ENCODE data around the gene VEZT. TPM values are rescaled to one million over a fixed set of nuclear protein-coding genes. Genes with fewer than 3 reads are reported as not detected.

Gene VEZT
- total RNA-seq, 1 experiment from 2014 or later, result 46.4 TPM

- Histone ChIP-seq H3K9me2 (ENCODE audit: insufficient read depth) (no peaks in the 10 kb centered on the region), H3K9ac (ENCODE audit: low read length) (no peak overlapping the region), H3K36me3 (ENCODE audit: control insufficient read depth in 1 of 2, insufficient read depth in 2 of 2, low read length in 2 of 2) (peaks cover 0 to 14% of the 10 kb centered on the region in 2 experiments; a peak in 1 of 4 replicates), H3K9me3 (ENCODE audit: control insufficient read depth in 1 of 2, insufficient read depth in 1 of 2, low read depth in 1 of 2, low read length in 2 of 2) (no peaks in the 10 kb centered on the region), H3K27ac (ENCODE audit: low read depth, low read length) (no peak overlapping the region), H3K79me2 (ENCODE audit: insufficient read depth, low read length) (peaks cover 96% of the 10 kb centered on the region), H3K4me1 (ENCODE audit: control insufficient read depth in 1 of 2, insufficient read depth in 2 of 2, low read length in 2 of 2) (peaks cover 3 to 16% of the 10 kb centered on the region in 2 experiments; a peak in 3 of 4 replicates), H4K20me1 (ENCODE audit: insufficient read depth) (no peaks in the 10 kb centered on the region), H3K4me2 (ENCODE audit: low read length) (no peak overlapping the region), H2AFZ (ENCODE audit: low read depth, low read length, poor library complexity, severe bottlenecking) (no peak overlapping the region), H3K4me3 (replicated peaks in 1 of 2; ENCODE audit: low read depth in 1 of 2, low read length in 2 of 2) (no peak overlapping the region), H3K27me3 (ENCODE audit: insufficient read depth, low read length) (no peaks in the 10 kb centered on the region)
- TF ChIP-seq SRF (IDR thresholded peaks at IDR 0.05; ENCODE audit: low read depth), result no peak
- no peak for TF ChIP-seq FOSL1 (IDR thresholded peaks at IDR 0.05; ENCODE audit: low read depth)
- TF ChIP-seq ATF3 (IDR thresholded peaks at IDR 0.05), result no peak
- TF ChIP-seq CBX3 (IDR thresholded peaks at IDR 0.05; ENCODE audit: low read depth), result no peak
- no peak for TF ChIP-seq EZH2 (IDR thresholded peaks at IDR 0.05)
- no peak for TF ChIP-seq EGR1 (IDR thresholded peaks at IDR 0.05; ENCODE audit: low read depth)
- TF ChIP-seq SIN3A (IDR thresholded peaks at IDR 0.05; ENCODE audit: low read depth), result no peak
- TF ChIP-seq REST (IDR thresholded peaks at IDR 0.05; ENCODE audit: low read depth), result no peak
- no peak for TF ChIP-seq ZFX (IDR thresholded peaks at IDR 0.05)
- TF ChIP-seq JUND (IDR thresholded peaks at IDR 0.05), result no peak
- no peak for TF ChIP-seq MAX (IDR thresholded peaks at IDR 0.05)
- TF ChIP-seq CEBPB (IDR thresholded peaks at IDR 0.05; ENCODE audit: low read depth), result no peak
- no peak for TF ChIP-seq ELF1 (IDR thresholded peaks at IDR 0.05; ENCODE audit: borderline replicate concordance, low read depth)
- no peak for TF ChIP-seq TCF7L2 (IDR thresholded peaks at IDR 0.05; ENCODE audit: borderline replicate concordance, extremely low read depth, insufficient read depth, insufficient read length)
- TF ChIP-seq YY1 (IDR thresholded peaks at IDR 0.05; ENCODE audit: extremely low read depth, insufficient replicate concordance, low read depth, low read length), result no peak
- no peak for TF ChIP-seq CTCF (IDR thresholded peaks at IDR 0.05 in 2 of 3, conservative IDR thresholded peaks at IDR 0.05 in 1 of 3; ENCODE audit: borderline replicate concordance in 1 of 3, insufficient read depth in 1 of 3, low read depth in 2 of 3, low read length in 2 of 3)
- no peak for TF ChIP-seq EZH2phosphoT487 (IDR thresholded peaks at IDR 0.05; ENCODE audit: borderline replicate concordance)
- no peak for TF ChIP-seq POLR2A (IDR thresholded peaks at IDR 0.05; ENCODE audit: borderline replicate concordance, extremely low read depth, insufficient read depth, insufficient read length)
- no peak for TF ChIP-seq SP1 (IDR thresholded peaks at IDR 0.05; ENCODE audit: low read depth)
- no peak for TF ChIP-seq ZBTB33 (IDR thresholded peaks at IDR 0.05; ENCODE audit: extremely low read depth, insufficient replicate concordance, low read length)
- no peak for ATAC-seq
- no peak for DNase-seq (ENCODE audit: low read depth, low spot score)
- RAD21 ChIA-PET (ENCODE audit: low non-redundant PET in 1 of 2, low total read pairs in 2 of 2, uncharacterized antibody in 2 of 2, unreplicated experiment in 2 of 2), result no interaction called here
- POLR2A ChIA-PET, result no interaction called here
- BruUV-seq (replicated peaks), result no TSS peak
- intact Hi-C loops (cut with micrococcal nuclease), result no loop called here
- CTCF ChIA-PET, result no interaction called here
Observed at GRCh38 chr12:95227818-95228356, 10.3 kb downstream of the VEZT start.

Data from HCT116 (cell line).